ENCODE results near the gene SETDB1. TPM values are rescaled to one million over a fixed set of nuclear protein-coding genes. Genes with fewer than 3 reads are reported as not detected.

The SETDB1 gene
- total and polyA plus RNA-seq, 4 donors: 5.4 to 23.7 (median 14.0) TPM

GRCh38 chr1:150917387-150917786, 8.8 kb upstream of the SETDB1 start:
- Histone ChIP-seq H3K4me1 (ENCODE audit: control insufficient read depth in 4 of 4, insufficient read depth in 4 of 4, low read length in 3 of 4) (peaks cover 0 to 4% (median under 1%) of the 10 kb centered on the region in 4 donors), H3K9me3 (ENCODE audit: control insufficient read depth in 4 of 4, low read length in 3 of 4) (no peaks in the 10 kb centered on the region), H3K4me3 (ENCODE audit: low read depth in 1 of 3, low read length in 3 of 3) (no peak overlapping the region), H3K36me3 (ENCODE audit: control insufficient read depth in 4 of 4, insufficient read depth in 3 of 4, low read depth in 1 of 4, low read length in 3 of 4) (no peaks in the 10 kb centered on the region), H3K27me3 (ENCODE audit: control insufficient read depth in 4 of 4, insufficient read depth in 4 of 4, low read length in 3 of 4) (no peaks in the 10 kb centered on the region), H3K9ac (ENCODE audit: low read depth in 1 of 2, low read length in 2 of 2) (no peak overlapping the region), H3K27ac (ENCODE audit: low read depth in 1 of 2, low read length in 2 of 2) (no peak overlapping the region)
- TF ChIP-seq HNF4A (conservative IDR thresholded peaks at IDR 0.05) (no peak), EGR1 (IDR thresholded peaks at IDR 0.05; ENCODE audit: low read depth in 2 of 2) (no peak)
- no peak for DNase-seq (ENCODE audit: low spot score)
- 86% methylated on average over 7 of the region's 7 CpGs for WGBS

- H3K4me1 ChIP-seq (ENCODE audit: control insufficient read depth in 4 of 4, insufficient read depth in 4 of 4, low read length in 3 of 4): peaks cover 3 to 15% (median 10%) of the 10 kb centered on the region in 4 donors
- TF ChIP-seq RAD21 (IDR thresholded peaks at IDR 0.05) (peak; percentile 91 to 95), MAX (IDR thresholded peaks at IDR 0.05) (no peak), REST (IDR thresholded peaks at IDR 0.05) (no peak), FOXA1 (IDR thresholded peaks at IDR 0.05) (no peak), EGR1 (IDR thresholded peaks at IDR 0.05; ENCODE audit: low read depth in 2 of 2) (no peak), CTCF (IDR thresholded peaks at IDR 0.05; ENCODE audit: low read depth, low read length, missing input control) (peak; percentile 73), RXRA (IDR thresholded peaks at IDR 0.05) (peak; percentile 19 to 23), HNF4A (conservative IDR thresholded peaks at IDR 0.05) (peak in 1 of 2 donors; percentile 41)
- H3K27ac ChIP-seq (ENCODE audit: low read depth in 1 of 2, low read length in 2 of 2): no peak overlapping the region
- H3K27me3 ChIP-seq (ENCODE audit: control insufficient read depth in 4 of 4, insufficient read depth in 4 of 4, low read length in 3 of 4): no peaks in the 10 kb centered on the region
- peak; percentile 69 for DNase-seq (ENCODE audit: low spot score)
- 47% methylated on average over 2 of the region's 2 CpGs for WGBS
- no peak overlapping the region for H3K9ac ChIP-seq (ENCODE audit: low read depth in 1 of 2, low read length in 2 of 2)
- H3K4me3 ChIP-seq (ENCODE audit: low read depth in 1 of 3, low read length in 3 of 3): no peak overlapping the region
- peaks cover 0 to 1% (median under 1%) of the 10 kb centered on the region in 4 donors for H3K36me3 ChIP-seq (ENCODE audit: control insufficient read depth in 4 of 4, insufficient read depth in 3 of 4, low read depth in 1 of 4, low read length in 3 of 4)
- H3K9me3 ChIP-seq (ENCODE audit: control insufficient read depth in 4 of 4, low read length in 3 of 4): no peaks in the 10 kb centered on the region
Observed at GRCh38 chr1:150922519-150922975, 3.6 kb upstream of the SETDB1 start.

GRCh38 chr1:150925080-150925479, 1.1 kb upstream of the SETDB1 start:
- WGBS: 65% methylated on average over 23 of the region's 23 CpGs
- peak overlapping the region in 2 of 3 donors; percentile 17 to 94 for H3K4me3 ChIP-seq (ENCODE audit: low read depth in 1 of 3, low read length in 3 of 3)
- H3K4me1 ChIP-seq (ENCODE audit: control insufficient read depth in 4 of 4, insufficient read depth in 4 of 4, low read length in 3 of 4): peaks cover 3 to 15% (median 12%) of the 10 kb centered on the region in 4 donors
- no peak overlapping the region for H3K9ac ChIP-seq (ENCODE audit: low read depth in 1 of 2, low read length in 2 of 2)
- H3K9me3 ChIP-seq (ENCODE audit: control insufficient read depth in 4 of 4, low read length in 3 of 4): no peaks in the 10 kb centered on the region
- H3K27me3 ChIP-seq (ENCODE audit: control insufficient read depth in 4 of 4, insufficient read depth in 4 of 4, low read length in 3 of 4): no peaks in the 10 kb centered on the region
- peaks cover 7 to 16% (median 10%) of the 10 kb centered on the region in 4 donors for H3K36me3 ChIP-seq (ENCODE audit: control insufficient read depth in 4 of 4, insufficient read depth in 3 of 4, low read depth in 1 of 4, low read length in 3 of 4)
- DNase-seq (ENCODE audit: low spot score): no peak
- TF ChIP-seq GABPA (IDR thresholded peaks at IDR 0.05 in 1 of 2, conservative IDR thresholded peaks at IDR 0.05 in 1 of 2): no peak
- no peak for TF ChIP-seq FOXA2 (IDR thresholded peaks at IDR 0.05)
- TF ChIP-seq TAF1 (conservative IDR thresholded peaks at IDR 0.05): no peak
- TF ChIP-seq HNF4A (conservative IDR thresholded peaks at IDR 0.05): no peak
- no peak for TF ChIP-seq JUND (IDR thresholded peaks at IDR 0.05)
- TF ChIP-seq CTCF (IDR thresholded peaks at IDR 0.05; ENCODE audit: low read depth, low read length, missing input control): no peak
- no peak for TF ChIP-seq NR2F2 (IDR thresholded peaks at IDR 0.05)
- no peak for TF ChIP-seq RAD21 (IDR thresholded peaks at IDR 0.05)
- TF ChIP-seq EGR1 (IDR thresholded peaks at IDR 0.05; ENCODE audit: low read depth in 2 of 2): no peak
- no peak for TF ChIP-seq MAX (IDR thresholded peaks at IDR 0.05)
- no peak for TF ChIP-seq HNF4G (IDR thresholded peaks at IDR 0.05)
- no peak for TF ChIP-seq REST (IDR thresholded peaks at IDR 0.05)
- peak overlapping the region; percentile 6 to 12 for H3K27ac ChIP-seq (ENCODE audit: low read depth in 1 of 2, low read length in 2 of 2)
